HG03558 (cell line): ENCODE results near the gene LIMD2.

Source experiments
- ATAC-seq: cut with Tn5 transposase; IDR thresholded peaks from one replicate; pipeline ENCODE4 v1.9.1; 2021; ENCODE audit warnings: moderate number of reproducible peaks; ENCODE audit not compliant: unreplicated experiment; ENCODE audit errors: extremely low read depth

Gene LIMD2

DNA sequence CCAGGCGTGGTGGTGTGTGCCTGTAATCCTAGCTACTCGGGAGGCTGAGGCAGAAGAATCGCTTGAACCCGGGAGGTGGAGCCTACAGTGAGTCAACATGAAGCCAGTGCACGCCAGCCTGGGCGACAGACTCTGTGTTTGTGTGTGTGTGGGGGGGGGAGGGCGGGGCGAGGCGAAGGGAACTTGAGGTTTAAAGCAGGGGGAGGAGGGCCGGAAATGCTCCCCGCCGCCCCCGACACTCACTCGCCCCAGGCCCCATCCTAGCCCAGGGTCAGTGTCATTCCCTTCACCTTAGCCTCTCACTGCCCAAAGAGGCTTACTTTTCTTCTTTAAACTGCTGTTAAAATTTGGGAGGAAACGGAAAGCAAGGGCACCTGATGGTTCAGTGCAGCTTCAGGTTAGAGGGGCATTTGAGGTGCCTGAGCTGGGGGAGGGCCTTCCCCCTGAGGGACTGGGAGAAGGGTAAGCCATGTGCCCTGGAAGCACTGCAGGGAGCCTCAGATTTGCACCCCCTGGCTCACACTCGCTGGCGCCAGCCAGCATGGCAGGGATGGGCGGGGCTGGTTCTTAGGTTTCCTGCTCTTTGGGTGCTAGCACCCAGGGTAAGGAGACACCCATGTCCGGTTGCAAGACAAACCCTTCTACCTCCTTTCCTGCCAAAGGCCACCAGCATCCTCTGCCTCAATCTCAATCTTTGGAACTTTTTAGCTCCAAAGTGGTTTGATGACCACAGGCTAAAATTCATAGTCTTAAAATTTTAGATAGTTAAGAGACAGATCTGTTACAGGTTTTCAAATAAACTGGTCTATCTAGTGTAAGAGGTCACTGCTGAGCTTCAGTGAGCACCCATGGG is 2.2 kb upstream of the LIMD2 start:
- ATAC-seq, result no peak

DNA sequence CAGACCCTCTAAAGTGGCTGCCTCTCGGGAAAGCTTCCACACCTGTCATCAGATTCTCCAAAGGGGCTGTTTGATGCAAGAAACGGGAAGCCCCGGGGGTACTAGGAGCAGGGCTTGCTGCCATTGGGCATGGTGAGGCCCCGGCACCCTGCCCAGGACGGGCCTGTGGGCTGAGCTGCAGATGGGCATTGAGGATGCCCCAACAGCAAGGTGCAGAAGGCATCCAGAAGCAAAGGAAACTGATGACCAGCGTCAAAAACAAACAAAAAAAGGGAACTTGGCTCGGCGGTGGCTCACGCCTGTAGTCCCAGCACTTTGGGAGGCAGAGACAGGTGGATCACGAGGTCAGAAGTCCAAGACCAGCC is 1.5 kb upstream of the LIMD2 start:
- ATAC-seq, result no peak

DNA sequence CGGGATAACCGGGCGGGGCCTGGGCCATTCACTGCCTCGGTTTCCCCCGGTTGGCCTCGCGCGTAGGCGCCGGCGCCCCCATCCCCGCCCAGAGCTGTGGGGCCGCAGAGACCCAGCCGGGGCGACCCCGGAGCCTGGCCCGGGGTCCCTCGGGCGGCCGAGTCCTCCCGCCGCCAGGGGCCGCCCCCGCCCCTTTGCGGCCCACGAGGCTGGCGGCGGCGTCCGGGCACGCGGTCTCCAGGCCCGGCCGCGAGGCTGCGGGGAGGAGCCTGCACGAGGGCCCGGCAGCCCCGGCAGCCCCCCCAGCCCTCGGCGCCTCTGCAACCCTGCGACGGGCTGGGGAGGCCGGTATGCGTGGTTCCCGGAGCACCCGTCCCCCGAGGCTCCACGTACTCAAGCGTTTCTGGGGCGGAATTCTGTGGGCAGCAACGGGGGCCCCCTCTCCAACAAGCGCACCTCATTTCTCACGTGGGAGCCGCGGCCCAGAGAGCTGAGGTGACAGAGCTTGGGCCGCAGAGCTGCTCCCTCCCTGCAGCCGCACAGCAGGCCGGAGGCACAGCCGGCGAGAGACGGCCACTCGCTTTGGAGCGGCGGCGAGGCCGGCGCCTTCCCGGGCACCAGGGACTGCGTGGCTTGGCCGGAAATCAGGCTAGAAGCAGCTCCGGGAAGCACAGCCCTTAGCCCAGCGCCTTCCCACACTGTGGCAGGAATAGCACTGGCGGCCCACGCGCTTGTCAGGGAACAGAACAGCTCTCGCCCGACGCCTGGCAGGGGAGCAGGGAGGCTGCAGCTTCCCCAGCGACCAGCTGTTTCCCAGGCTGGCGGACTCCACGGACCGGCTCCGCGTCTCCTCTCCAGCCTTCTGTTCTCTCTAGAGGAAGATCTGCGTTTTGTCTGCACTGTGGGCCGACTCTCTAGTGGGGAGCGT is 867 bp upstream of the LIMD2 start:
- no peak for ATAC-seq

DNA sequence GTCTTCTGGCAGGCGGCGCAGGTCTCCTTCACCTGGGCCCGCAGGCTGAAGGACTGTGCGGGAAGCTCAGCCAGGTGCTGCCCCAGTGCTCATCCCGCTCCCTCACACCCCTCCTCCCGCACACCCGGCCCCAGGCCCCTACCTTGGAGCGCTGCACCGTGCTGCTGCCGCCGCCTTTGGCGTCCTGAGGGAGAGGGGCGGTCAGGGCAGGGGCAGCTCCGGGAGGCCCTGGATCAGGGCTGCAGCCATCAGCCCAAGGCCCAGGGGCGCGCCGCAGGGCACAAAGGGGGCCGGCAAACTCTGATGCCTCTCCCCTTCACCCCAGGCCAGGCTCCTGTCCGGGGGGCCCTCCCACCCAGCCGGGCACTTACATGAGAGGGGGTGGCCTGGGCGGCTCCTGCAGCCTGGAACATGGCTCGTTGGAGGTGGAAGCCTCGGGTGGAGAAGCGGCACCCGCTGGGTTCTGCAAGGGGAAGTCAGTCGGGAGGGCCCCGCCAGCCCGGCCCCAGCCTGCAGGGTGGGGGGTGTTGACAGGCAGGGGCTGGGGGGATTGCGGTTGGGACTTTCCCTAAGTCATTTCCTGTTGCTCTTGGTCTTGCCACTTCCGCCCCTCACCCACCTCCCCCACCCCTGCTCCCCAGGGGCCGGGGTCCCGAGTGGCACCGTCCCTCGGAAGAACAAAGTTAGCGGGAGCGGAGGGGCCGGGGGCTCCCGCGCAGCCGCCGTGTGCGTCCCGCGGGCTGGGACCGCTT is 863 bp downstream of the LIMD2 start:
- ATAC-seq, result no peak

DNA sequence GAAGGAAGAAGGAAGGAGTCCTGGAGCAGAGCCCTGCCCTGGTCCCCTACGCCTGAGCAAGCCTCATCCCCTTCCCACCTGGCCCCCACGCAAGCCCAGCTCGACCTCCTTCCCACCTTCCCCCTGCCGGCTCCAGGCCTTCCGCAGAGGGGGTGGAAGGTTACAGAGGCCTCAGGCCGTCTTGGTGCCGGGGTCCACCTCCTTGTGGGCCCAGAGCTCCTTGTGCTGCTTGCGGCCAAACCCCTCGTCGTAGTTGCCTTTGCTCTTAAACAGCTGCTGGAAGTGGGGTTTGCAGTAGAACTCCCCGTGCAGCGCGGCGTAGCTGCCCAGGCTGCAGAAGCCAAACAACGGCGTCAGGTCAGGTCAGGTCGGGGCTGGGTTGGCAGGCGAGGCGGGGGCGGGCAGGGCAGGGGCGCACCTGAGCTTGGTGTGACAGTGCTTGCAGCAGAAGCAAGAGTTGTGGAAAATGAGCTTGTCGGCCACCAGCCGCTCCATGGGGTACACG is 1.5 kb downstream of the LIMD2 start:
- ATAC-seq, result no peak

DNA sequence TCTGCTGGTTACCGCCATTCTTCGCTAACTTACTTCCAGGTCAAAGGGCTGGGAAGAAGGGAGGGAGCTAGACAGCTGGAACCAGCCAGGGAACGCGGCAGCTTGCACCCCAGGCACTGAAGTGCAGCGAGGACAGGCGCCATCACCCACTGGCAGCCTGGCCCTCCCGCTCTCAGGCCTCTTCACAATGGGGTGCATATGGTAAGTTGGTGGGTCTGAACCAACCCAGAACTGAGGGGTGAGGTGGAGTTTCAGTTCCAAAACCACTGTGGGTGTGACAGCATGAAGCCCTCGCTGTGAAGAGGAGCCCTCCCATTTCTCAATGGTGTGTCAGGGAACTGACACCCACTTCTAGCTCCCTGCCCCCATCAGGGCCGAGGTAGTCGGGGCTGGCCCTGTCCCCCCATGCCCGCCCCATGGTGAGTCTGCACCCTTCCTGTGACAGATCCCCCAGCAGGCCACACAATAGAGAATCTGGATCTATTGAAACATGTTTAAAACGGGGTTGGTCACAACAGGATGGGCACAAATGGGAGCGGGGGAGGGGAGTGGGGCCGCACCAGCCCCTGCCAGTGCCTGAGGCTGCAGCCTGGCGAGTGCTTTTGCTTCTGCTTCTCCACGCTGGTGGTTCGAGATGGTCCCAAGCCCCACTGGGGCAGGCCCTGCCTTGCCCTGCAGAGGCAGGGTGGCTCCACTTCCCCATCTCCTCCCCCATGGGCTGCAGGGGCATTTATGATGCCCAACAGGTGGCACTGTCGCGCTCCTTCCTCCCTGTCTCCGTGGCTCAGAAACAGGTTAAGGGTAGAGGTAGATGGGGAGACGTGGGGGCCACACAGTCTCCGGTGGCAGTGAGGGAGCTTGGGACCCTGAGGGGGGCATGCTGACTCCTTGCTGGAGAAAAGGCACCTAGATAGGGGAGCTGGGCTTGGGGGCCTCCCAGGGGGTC is 2.3 kb downstream of the LIMD2 start:
- ATAC-seq, result no peak

DNA sequence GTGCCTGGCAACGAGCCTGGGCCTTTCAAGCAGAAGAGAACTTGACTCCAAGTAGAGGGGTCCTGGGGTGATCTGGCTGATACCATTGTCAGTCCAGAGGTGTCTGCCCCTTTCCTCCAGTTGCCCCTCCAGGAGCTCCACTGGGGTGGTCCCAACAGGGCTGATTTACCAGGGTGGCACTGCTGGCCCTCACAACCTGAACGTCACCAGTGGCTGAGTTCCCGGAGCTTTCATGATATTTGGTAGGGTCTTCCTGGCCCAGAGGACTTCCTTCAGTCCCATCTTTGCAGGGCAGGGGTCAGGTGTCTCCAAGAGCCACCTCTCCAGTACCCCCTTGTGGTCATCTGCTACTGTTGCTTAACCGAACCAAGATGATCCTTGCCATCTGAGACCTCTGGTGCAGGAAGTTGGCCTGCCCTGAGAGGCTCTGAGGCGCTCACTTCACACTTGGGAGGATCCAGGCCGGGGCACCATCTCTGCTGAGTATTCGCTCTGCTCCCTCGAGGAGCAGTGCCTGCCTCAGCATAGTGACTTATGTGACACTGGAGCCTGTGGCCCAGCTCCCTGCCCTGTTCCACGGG is 3.5 kb downstream of the LIMD2 start:
- no peak for ATAC-seq

DNA sequence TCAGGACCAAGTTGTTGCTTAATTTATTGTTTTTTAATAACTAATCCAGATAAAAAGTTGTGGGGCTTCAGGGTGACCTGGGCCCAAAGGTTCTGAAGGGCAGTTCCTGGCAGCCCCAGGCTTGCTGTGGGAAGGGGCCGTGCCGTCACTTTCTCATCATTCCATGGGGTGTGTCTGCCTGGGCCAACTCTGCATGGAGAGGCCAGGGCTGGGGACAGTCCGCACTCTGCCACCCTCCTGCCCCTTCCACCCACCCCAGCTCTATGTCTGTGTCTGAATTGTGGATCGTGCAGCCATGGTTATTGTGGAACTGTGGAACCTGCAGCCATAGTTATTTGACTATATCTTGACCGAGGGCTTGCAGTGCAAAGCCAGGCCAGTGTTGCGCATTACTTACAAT is 4.0 kb downstream of the LIMD2 start:
- no peak for ATAC-seq

DNA sequence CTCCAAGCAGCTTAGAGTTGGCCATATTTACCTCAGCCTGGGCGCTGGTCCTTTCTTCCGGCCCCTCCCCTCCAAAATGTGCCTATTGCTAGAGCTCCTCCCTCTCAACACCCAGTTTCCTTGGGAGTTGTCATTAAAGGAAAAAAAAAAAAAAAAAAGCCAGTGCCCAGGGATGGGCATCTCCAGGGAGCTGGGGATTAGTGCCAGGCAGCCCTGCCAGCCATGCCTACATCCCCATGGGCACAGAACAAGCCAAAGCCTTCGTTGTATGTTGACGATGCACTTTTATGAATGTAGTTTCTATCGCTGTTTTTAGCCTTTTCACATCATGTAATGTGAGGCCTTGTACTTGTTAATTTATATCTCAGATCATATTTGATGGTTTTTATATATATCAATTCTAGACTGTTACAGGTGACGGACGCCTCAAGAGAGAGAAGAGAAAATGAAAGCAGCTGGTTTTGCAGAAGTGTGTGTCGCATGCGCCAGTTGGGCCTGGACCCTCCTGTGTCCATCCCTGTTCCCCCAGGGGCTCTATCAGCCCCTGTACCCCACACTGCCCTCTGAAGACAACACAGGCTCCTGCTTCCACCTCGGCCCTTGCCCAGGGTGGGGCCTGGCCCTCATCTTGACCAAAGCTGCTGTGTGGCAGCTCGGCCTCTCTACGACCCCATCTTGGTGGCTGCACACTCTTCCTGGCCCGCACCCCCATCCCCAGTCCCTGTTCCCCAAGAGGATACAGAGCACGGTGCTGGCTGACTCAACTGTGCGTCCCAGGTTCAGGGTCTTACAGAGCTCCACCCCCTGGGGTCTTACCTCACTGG is 4.8 kb downstream of the LIMD2 start:
- ATAC-seq, result no peak

DNA sequence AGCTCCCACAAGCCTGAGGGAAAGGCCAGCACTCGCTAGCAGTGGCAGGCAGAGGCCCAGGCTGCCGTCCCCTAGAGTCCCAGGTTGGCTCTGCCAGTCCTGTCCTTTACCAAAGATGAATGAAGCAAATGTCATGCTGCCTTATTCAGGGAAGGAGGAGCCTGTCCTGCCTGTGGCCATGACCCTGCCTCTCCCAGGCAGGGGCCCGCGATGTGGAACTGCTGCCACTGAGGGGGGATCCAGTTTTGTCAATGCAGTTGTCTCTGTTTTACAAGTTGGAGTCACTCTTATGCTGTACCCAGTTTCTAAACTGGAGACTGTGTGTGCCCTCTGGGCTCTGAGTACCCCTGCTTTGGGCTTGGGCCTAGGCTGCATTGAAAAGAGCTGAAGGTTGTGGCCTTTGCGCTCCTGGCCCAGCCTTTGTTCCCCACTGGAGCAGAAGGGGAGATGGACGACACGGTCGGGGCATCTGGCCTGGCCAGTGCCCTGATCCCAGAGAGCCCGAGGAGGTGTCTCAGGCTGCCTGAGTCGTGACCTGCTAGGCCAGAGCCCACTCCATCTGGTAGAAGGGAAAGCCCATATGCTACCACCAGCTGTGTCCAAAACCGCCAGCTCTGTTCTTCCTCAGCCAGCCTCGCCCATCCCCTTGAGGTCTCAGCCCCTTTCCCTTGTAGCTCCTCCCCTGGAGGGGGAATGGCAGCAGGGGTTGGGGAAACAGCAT is 5.5 kb downstream of the LIMD2 start:
- ATAC-seq, result no peak

DNA sequence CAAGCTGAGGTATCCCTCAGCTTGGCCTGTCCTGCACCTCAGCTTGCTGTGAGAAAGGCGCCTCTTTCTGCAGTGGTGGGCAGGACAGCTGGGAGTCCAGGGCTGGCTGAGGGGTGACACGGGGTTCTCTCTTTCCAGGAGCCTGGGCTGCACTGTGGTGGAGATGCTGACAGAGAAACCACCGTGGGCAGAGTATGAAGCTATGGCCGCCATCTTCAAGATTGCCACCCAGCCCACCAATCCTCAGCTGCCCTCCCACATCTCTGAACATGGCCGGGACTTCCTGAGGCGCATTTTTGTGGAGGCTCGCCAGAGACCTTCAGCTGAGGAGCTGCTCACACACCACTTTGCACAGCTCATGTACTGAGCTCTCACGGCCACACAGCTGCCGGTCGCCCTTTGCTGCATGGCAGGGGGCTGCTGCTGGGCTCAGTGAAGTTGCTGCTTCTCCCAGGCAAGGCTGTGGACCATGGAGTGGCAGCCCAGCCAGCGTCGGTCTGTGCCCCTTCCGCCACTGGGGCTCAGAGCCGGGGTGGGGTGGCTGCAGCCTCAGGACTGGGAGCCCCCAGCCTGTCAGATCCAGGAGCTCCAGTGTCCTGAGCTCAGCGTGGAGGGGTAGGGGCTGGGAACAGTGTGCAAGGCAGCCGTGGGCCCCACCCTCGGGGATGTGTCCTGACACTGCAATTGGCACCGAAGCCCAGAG is 6.4 kb downstream of the LIMD2 start:
- ATAC-seq, result no peak

DNA sequence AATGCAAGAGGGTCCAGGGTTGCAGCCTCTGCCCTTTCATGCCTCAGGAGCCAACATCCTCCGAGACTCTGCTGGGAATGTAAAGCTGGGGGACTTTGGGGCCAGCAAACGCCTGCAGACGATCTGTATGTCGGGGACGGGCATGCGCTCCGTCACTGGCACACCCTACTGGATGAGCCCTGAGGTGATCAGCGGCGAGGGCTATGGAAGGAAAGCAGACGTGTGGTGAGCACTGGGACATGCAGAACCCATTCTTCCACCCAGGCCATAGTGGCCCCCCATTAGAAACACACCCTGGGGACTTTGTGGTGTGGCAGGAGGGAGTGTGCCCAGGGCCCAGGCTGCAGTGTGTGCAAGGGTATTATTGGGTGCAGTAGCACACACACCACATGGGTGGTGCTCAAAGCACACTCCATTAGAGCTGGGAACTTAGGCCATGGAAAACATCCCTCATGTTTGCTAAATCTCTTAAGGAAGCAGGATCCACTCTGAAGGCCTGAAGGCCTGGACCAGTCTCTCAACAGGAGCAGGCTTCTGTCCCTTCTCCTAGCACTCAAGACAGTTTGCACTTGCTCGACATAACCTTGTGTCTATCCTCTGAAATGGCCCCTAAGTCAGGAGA is 7.6 kb downstream of the LIMD2 start:
- ATAC-seq, result no peak

DNA sequence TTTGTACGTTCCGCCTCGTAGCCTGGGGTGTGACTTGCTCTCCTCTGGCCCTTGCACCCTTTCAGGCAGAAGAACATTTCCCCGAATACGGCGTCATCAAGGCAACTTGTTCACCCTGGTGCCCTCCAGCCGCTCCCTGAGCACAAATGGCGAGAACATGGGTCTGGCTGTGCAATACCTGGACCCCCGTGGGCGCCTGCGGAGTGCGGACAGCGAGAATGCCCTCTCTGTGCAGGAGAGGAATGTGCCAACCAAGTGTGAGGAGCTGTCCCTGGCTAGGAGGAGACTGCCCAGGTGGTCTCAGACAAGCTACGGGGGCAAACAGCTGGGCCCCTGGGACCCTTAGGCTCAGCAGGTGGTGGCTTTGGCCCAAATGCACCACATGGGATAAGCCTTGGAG is 10.4 kb downstream of the LIMD2 start:
- ATAC-seq, result no peak

DNA sequence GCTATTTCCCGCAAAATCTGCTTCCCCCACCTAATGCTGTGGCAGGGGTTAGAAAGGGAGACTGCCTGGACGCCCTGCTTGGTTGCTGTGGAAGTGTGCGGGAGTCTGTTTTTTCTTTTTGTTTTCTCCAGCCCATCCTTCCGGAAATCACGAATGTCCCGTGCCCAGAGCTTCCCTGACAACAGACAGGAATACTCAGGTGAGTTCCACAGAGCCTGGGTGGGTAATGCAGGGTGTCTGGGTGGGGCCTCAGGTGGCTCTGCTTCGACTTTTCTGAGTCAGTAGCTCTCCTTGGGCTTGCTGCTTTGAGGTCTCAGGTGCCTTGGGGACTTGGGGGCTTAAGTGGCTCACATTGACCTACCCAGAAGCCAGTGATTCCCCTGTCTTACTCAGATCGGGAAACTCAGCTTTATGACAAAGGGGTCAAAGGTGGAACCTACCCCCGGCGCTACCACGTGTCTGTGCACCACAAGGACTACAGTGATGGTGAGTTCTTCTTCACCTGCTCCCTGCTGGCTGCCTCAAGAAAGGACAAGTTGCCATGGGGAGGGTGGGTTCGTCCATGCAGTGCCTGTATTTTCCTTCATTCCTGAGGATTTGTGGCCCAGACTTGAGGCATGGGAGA is 11.4 kb downstream of the LIMD2 start:
- ATAC-seq, result no peak

DNA sequence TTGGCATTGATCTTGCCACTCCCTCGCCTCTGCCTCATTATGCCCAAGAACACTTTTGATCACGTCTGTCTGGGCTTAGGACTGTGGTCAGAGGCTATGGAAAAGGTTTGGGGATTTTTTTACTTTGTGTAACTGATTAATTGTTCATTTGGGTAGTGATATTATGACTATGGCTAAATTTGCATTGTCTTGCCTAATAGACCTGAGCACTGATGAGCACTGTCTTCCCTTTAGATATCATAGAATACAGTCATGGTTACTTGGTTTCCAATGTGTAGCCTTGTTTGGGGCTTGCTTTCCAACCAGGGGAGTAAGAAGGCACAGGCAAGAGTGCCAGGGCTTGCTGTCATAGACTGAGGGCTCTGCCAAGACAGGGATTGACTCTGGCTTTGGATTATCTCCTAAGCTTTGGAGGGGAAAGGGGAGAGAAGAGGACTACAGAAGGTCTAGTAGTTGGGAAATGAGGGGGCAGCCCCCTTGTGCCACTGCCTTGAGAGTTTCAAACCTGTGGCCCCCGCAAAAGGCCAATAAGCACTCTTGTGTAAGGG is 13.7 kb downstream of the LIMD2 start:
- ATAC-seq, result no peak

DNA sequence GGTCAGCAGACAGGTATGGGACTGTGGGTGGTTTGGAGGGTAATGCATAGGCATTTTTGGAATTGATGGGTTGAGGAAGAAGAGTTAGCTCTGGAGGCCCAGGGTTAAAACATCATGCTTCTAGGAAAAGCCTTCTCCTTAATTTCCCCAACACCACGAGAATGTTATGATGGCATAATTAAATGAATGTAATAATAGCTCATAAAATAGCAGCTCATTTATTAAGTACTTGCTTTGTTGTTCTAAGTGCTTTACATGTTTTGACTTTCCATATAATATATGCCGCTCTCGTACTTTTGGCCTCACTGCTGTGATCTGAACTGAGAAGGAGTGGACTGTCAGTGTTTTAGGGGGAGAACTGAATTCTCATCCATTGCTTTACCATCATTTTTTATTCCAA is 14.3 kb downstream of the LIMD2 start:
- ATAC-seq, result no peak
